Fibroblast of skin of left biceps (primary cell): ENCODE data around the gene PPP1R15B.
"Not testable (repeated sequence)": the region's sequence is repeated elsewhere in the genome, so short reads cannot be mapped to it uniquely, and the experiment has no call there.

Experiments used
- DNase-seq, 2 experiments: peaks; one replicate each; pipeline ENCODE4 v3.0.0-alpha.2; 2013; ENCODE audit warnings: low read depth in 2 of 2

The PPP1R15B gene

DNA sequence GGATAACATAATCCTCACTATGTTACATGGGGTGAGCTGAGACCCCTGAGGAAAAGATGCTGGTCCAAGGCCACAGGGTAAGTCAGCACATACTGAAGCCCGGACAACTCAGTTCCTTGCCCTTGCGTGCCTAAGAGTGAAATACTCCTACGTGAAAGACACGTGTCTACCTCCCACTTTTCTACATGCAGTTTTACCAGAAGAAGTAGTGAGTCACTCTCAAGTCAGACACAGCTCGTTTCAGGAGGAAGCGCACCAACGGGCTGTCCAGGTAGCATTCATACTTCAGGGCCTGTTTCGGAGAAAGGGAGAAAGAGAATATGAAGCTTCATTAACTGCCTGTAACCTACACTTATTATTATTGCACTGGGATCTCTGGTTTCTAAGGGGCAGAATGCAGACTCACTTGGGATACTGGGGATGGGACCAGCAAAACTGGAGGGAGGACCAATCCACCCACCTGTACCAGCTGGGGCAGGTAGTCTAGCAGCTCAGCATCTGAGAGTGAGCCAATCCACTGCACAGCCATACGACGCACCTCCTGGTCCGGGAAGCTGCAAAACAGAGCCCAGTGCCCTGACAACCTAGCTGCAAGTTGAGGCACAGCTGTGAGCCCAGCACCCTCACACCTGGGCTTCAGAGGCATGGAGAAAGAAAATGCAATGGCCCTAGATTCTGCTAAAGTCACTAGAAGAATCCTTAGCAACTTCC is 32.4 kb upstream of the PPP1R15B start:
- DNase-seq = no peak

GRCh38 chr1:204443260-204443619 is 31.6 kb upstream of the PPP1R15B start:
- DNase-seq = no peak

GRCh38 chr1:204442376-204443259 is 31.0 kb upstream of the PPP1R15B start:
- no peak for DNase-seq

GRCh38 chr1:204441558-204441957 is 29.9 kb upstream of the PPP1R15B start:
- DNase-seq = no peak

- DNase-seq = no peak
Measured at GRCh38 chr1:204439621-204440375, 28.2 kb upstream of the PPP1R15B start.

DNA sequence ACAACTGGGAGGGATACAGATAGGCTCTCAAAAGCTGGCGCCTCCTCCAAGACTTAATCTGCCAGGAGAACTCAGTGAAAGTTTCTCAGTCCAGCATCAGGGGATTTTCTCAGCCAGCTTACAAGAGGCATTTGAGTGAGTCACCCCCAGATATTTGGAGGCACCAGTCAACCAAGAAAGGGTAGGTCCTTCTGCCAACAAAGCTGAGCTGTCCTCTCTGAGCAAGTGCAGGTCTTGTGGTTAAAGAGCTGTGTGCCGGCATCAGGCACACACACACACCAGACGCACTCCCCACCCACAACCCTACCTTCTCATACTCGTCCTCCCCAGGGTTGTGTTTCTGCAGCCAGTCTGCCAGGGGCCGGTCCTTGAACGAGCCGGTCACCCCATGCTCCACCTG is 27.0 kb upstream of the PPP1R15B start:
- peak; percentile 83 for DNase-seq

DNA sequence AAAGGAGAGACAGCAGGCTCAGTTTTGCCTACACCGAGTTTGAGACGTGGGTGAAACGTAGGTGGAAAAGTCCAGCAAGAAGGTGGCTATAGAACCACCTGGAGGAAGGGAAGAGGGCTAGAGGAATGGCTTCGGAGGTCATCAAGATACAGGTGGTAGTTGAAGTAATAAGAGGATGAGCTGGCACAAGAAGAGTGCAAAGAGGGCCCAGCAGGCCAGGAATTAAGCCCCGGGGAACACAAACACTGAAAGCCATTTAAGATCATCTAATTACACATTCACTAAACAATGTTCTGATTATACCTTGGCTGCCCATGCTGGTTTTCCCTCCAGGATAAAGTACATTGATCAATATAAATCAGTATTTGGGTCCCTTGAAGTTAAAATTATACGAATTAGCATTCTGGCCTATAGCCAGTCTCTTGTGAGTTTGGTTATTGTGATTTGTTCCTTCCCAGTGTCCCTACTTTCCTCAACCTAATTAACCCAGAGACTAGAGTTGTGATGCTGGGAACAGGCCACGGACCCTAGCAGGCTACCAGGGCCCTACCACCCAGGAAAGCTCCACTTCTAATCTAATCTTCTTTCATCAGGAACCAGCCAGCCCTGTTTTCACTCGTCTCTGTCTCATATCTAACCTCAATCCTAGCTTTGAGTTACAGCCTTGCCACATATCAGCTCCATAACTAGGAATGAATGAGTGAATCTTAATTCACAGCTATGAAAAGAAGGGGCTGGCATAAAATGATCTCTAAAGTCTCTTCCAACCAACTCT is 26.4 kb upstream of the PPP1R15B start:
- no peak for DNase-seq

DNA sequence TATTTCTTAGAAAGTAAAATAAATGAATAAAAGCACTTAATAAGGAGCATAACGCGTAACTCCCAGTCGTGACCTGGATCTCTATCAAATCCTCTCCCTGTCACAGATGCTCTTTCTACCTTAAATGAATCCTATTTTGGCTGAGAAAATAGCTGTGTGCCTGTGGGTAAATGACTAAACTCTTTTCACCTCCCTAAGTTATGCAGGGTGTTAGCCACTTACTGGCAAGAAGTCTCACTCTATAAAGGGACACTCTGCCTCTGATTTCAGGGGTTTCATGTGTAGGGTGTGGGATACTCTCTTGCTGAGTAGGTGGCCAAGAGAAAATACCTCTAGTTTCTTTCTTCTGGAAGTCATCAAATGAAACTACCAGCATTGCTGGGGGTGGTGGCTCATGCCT is 24.3 kb upstream of the PPP1R15B start:
- no peak for DNase-seq

DNA sequence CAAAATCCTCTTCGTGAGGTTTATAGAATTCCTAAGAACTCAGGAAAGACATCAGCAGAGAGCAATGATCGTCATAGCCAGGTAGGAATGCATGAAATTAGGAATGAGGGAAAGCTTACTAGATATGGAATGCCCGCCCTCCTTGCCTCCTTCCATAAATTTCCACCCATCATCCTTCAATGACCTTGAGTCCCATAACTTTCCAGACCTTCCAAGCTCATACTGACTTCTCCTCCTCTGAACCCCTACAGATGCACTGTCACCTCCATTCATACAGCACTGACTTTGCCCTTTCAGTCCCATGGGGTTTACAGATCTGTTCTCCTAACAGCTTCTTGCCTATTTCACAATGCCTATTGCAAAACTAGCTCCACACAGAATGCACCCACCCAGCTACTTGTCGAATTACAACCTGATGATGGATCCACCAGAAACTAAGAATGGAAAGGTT is 23.8 kb upstream of the PPP1R15B start:
- DNase-seq = no peak

- DNase-seq = no peak
Measured at GRCh38 chr1:204434116-204434755, 22.6 kb upstream of the PPP1R15B start.

DNA sequence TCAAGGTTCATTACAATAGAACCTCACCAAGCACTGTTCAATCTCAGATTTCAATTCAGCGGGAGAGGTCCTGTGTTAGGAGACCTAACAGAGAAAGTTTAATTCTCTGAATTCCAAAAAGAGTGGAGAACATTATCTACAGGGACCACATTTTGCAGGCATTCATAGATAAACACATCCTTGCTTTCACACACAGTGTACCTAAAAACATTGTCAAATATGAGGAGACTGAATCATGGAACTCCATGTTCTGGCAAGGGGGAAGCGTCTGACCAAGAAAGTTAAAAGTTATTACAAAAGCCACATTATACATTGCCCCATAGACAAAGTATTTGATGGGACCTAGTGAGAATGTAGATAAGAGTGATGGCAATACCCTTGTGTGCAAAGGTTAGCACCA is 21.1 kb upstream of the PPP1R15B start:
- DNase-seq = no peak

- DNase-seq = peak in 1 of 2 experiments; percentile 60
Measured at GRCh38 chr1:204431310-204432184, 19.9 kb upstream of the PPP1R15B start.

DNA sequence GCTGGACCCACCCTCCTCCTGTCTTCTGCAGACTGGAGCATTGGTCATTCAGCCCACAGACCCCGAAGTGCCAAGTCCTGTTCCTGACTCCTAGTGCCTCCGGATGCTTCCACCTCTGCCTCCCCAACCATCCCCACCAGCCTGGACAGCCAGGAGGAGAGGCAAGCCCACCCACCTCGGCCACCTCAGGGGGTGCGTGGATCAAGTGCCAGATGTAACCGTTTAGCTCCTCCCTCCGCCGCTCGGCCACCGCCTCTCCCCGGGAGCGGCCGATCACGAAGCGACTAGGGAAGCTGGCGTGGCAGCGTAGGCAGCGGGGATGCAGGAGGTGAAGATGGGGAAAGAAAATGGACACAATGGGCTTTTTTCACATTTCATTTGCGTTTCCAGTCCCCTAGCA is 18.1 kb upstream of the PPP1R15B start:
- DNase-seq = no peak

- DNase-seq = no peak
Measured at GRCh38 chr1:204426971-204427701, 15.5 kb upstream of the PPP1R15B start.

- DNase-seq = no peak
Measured at GRCh38 chr1:204426474-204426873, 14.9 kb upstream of the PPP1R15B start.

- no peak for DNase-seq
Measured at GRCh38 chr1:204426035-204426436, 14.4 kb upstream of the PPP1R15B start.

DNA sequence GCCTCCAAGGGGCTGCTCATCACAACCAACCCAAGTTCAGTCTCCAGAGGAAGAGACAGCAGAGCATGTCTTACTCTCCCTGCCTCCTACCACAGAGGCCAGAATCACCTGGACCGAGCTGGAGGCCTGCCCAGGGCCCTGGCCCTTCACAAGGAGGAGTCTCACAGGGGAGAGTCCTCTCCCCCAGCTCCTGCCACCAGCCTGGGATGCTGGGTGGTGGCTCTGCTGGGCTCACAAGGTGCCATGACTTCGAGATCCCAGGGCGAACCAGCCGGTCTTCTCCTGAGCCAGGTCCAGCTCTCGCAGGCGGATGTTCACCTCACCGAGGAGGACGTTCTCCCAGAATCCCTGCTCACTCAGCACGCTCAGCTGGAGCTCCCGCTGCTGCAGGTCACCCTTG is 13.0 kb upstream of the PPP1R15B start:
- no peak for DNase-seq

DNA sequence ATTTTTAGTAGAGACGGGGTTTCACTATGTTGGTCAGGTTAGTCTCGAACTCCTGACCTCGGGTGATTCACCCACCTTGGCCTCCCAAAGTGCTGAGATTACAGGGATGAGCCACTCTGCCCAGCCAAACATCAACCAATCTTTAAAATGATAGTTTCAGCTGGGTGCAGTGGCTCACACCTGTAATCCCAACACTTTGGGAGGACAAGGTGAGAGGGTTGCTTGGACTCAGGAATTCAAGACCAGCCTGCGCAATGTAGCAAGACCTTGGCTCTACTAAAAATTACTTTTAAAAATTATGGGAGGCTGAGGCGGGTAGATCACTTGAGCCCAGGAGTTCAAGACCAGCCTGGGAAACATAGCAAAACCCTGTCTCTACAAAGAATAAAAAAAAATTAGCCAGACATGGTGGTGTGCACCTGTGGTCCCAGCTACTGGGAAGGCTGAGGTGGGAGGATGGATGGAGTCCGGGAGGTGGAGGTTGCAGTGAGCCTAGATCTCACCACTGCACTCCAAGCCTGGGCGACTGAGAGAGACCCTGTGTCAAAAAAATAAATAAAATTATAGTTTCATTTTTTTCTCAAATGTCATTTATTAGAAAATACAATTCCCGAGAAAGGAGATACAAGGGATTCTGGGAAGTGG is 10.6 kb upstream of the PPP1R15B start:
- DNase-seq = not testable (repeated sequence)

- DNase-seq = no peak
Measured at GRCh38 chr1:204421441-204421840, 9.8 kb upstream of the PPP1R15B start.
